ENCODE data around the gene LMX1B. TPM values are rescaled to one million over a fixed set of nuclear protein-coding genes. Genes with fewer than 3 reads are reported as not detected.

Gene LMX1B
- total RNA-seq, 6 donors from 2014 or later, result 0.14 to 0.40 TPM; not detected in 4

- TF ChIP-seq POLR2AphosphoS5 (IDR thresholded peaks at IDR 0.05), result no peak
- TF ChIP-seq, protein P1, sequence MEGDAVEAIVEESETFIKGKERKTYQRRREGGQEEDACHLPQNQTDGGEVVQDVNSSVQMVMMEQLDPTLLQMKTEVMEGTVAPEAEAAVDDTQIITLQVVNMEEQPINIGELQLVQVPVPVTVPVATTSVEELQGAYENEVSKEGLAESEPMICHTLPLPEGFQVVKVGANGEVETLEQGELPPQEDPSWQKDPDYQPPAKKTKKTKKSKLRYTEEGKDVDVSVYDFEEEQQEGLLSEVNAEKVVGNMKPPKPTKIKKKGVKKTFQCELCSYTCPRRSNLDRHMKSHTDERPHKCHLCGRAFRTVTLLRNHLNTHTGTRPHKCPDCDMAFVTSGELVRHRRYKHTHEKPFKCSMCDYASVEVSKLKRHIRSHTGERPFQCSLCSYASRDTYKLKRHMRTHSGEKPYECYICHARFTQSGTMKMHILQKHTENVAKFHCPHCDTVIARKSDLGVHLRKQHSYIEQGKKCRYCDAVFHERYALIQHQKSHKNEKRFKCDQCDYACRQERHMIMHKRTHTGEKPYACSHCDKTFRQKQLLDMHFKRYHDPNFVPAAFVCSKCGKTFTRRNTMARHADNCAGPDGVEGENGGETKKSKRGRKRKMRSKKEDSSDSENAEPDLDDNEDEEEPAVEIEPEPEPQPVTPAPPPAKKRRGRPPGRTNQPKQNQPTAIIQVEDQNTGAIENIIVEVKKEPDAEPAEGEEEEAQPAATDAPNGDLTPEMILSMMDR (IDR thresholded peaks at IDR 0.05), result no peak
- no peak for TF ChIP-seq EP300 (IDR thresholded peaks at IDR 0.05)
- TF ChIP-seq POLR2A (IDR thresholded peaks at IDR 0.05), result no peak
- Histone ChIP-seq H3K4me1 (peaks cover 17 to 27% (median 24%) of the 10 kb centered on the region in 4 donors), H3K9me3 (no peaks in the 10 kb centered on the region), H3K27me3 (peaks cover 0 to 34% (median 29%) of the 10 kb centered on the region in 4 donors), H3K36me3 (no peaks in the 10 kb centered on the region), H3K27ac (no peak overlapping the region), H3K4me3 (no peak overlapping the region)
- ATAC-seq (ENCODE audit: low FRiP score in 2 of 2) (no peak), DNase-seq (no peak)
- WGBS, 2 donors, result 63% methylated on average over 7 of the region's 7 CpGs
Measured at GRCh38 chr9:126607731-126608130, 6.0 kb upstream of the LMX1B start.

GRCh38 chr9:126608551-126608950, 5.2 kb upstream of the LMX1B start:
- ATAC-seq (ENCODE audit: low FRiP score in 2 of 2) (no peak), DNase-seq (no peak)
- Histone ChIP-seq H3K4me3 (no peak overlapping the region), H3K36me3 (no peaks in the 10 kb centered on the region), H3K4me1 (peaks cover 26 to 34% (median 32%) of the 10 kb centered on the region in 4 donors), H3K27me3 (peaks cover 0 to 41% (median 35%) of the 10 kb centered on the region in 4 donors), H3K9me3 (no peaks in the 10 kb centered on the region), H3K27ac (no peak overlapping the region)
- WGBS, 2 donors, result 84 to 89% methylated on average over 5 to 8 of the region's 8 CpGs
- no peak for TF ChIP-seq EP300 (IDR thresholded peaks at IDR 0.05)
- TF ChIP-seq POLR2A (IDR thresholded peaks at IDR 0.05), result no peak
- TF ChIP-seq POLR2AphosphoS5 (IDR thresholded peaks at IDR 0.05), result no peak
- TF ChIP-seq, protein P1 (IDR thresholded peaks at IDR 0.05), result no peak

DNA sequence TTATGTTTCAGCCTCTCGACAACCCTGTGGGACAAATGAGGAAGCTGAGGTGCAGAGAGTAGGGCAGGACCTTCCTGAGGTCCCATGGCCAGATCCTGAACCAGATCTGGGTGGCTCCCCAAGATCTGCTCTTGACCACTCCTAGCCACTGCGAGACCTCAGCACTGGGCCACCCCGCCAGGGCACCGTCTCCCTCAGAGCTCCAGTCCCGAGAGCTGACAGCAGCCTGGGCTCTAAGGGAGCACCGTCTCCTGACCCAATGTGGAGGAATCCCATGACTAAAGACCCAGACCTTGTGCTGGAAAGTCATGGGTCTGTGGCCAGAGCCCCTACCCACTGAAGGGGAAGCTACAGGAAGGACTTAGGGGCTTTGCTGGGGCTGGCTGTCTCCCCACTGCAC, 4.5 kb upstream of the LMX1B start:
- WGBS, 2 donors, result 81% methylated on average over 2 to 6 of the region's 6 CpGs
- DNase-seq (peak in 1 of 2 donors; percentile 59), ATAC-seq (ENCODE audit: low FRiP score in 2 of 2) (no peak)
- H3K9me3 ChIP-seq, result no peaks in the 10 kb centered on the region
- no peak overlapping the region for H3K27ac ChIP-seq
- peaks cover 0 to 41% (median 35%) of the 10 kb centered on the region in 4 donors for H3K27me3 ChIP-seq
- TF ChIP-seq, protein P1 (IDR thresholded peaks at IDR 0.05), result no peak
- TF ChIP-seq POLR2AphosphoS5 (IDR thresholded peaks at IDR 0.05) (no peak), EP300 (IDR thresholded peaks at IDR 0.05) (no peak), POLR2A (IDR thresholded peaks at IDR 0.05) (no peak)
- H3K4me1 ChIP-seq, result peaks cover 27 to 39% (median 33%) of the 10 kb centered on the region in 4 donors
- H3K36me3 ChIP-seq, result no peaks in the 10 kb centered on the region
- H3K4me3 ChIP-seq, result no peak overlapping the region

DNA sequence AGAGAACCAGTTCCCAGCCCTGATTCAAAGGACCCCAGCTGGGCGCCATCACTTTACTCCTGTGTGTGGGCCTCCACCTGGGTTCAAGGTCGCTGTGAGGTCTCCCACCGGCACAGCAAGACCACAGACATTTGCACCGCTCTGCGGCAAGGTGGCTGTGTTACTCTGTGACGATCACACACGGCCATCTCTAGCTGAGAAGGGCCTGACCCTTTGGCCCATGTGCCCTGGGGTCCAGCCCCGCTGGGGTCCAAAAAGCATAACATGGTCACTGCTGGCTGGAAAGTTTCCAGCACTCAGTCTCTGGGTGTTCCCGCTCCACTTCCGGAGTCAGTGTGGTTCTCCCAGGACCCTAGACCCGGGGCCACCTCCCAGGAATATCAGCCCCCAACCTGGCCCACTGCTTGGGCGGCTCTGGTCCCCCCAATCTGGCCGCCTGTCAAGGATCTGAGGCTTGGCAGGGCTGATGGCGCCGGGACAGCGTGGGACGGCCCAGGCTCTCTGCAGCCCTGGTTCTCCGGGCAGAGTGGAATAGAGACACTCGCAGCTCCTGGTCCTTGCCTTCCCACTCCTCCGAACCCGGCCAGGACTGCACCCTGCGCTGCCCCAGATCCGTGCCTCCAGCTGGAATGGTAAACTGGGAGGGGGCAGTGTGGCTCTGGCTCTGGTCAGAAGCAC, 3.9 kb upstream of the LMX1B start:
- Histone ChIP-seq H3K27ac (no peak overlapping the region), H3K9me3 (no peaks in the 10 kb centered on the region), H3K4me1 (peaks cover 31 to 46% (median 38%) of the 10 kb centered on the region in 4 donors), H3K36me3 (no peaks in the 10 kb centered on the region), H3K4me3 (no peak overlapping the region), H3K27me3 (peaks cover 0 to 48% (median 38%) of the 10 kb centered on the region in 4 donors)
- TF ChIP-seq EP300 (IDR thresholded peaks at IDR 0.05) (no peak), POLR2AphosphoS5 (IDR thresholded peaks at IDR 0.05) (no peak), POLR2A (IDR thresholded peaks at IDR 0.05) (no peak)
- TF ChIP-seq, protein P1 (IDR thresholded peaks at IDR 0.05), result no peak
- no peak for ATAC-seq (ENCODE audit: low FRiP score in 2 of 2)
- no peak for DNase-seq
- WGBS, 2 donors, result 11 to 25% methylated on average over 10 to 23 of the region's 23 CpGs

Data from upper lobe of left lung (tissue), 6 donors.